Measurements from ENCODE around the gene FRY.

Gene FRY

DNA sequence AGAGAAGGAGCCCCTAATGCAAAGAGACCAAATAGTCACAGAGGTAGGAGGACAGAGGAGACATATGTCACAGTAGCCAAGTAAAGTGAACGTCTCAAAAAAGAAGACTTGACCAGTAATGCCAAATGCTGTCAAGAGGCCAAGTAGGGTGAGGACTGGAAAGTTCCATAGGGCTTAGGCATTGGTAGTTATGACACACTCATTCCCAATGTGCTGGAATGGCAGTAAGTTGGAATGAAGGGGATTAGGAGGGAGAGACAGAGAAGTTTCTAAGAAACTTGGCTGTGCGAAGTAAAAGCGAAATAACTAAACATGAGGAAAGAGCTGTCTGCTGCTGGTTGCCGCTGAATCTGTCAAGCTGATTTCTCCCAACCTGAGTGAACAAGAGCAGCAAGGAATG is 14.9 kb upstream of the FRY start:
- TF ChIP-seq, protein P1, sequence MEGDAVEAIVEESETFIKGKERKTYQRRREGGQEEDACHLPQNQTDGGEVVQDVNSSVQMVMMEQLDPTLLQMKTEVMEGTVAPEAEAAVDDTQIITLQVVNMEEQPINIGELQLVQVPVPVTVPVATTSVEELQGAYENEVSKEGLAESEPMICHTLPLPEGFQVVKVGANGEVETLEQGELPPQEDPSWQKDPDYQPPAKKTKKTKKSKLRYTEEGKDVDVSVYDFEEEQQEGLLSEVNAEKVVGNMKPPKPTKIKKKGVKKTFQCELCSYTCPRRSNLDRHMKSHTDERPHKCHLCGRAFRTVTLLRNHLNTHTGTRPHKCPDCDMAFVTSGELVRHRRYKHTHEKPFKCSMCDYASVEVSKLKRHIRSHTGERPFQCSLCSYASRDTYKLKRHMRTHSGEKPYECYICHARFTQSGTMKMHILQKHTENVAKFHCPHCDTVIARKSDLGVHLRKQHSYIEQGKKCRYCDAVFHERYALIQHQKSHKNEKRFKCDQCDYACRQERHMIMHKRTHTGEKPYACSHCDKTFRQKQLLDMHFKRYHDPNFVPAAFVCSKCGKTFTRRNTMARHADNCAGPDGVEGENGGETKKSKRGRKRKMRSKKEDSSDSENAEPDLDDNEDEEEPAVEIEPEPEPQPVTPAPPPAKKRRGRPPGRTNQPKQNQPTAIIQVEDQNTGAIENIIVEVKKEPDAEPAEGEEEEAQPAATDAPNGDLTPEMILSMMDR (IDR thresholded peaks at IDR 0.05; ENCODE audit: control insufficient read depth, extremely low read depth, insufficient read depth) = no peak
- DNase-seq (ENCODE audit: low read depth) = no peak
- H3K4me3 ChIP-seq (ENCODE audit: low read depth, low read length) = no peak overlapping the region

DNA sequence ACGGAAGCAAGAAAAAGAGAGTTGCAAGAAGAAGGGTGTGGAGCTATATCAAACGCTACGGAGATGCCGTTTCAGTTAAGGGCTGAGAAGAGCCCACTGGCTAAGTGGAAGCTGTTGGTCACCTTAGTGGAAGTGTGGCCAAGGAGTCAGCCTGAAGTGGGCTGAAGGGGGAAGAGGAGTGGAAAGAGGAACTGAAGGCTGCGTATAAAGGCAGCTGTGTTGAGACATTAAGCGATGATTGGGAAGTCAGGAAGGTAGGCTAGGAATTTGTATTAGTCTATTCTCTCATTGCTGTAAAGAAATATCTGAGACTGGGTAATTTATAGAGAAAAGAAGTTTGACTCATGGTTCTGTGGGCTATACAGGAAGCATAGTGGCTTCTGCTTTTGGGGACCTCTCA is 14.1 kb upstream of the FRY start:
- DNase-seq (ENCODE audit: low read depth) = no peak

DNA sequence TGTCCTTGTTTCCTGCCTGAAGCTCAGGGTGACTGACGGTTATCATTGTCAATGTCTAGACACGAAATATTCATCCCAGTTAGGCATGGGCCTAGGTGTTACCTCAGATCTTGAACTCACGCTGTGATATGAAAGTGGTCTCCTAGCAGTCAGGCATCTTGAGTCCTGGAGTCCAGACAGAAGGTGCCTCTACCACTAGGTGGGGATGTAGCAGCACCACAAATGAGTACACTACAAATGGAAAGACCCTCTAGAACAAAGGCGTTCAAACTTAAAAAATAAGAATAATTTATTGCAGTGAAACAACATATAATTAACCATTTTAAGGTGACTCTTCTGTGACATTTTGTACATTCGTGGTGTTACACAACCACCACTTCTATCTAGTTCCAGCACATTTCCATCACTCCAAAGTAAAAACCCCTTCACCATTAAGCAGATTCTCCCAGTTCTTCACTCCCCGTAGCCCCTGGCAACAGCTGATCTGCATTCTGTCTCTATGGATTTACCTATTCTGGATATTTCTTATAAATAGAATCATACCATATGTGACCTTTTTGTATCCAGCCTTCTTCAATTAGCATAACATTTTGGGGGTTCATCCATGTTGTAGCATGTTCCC is 11.9 kb upstream of the FRY start:
- TF ChIP-seq, protein P1 (IDR thresholded peaks at IDR 0.05; ENCODE audit: control insufficient read depth, extremely low read depth, insufficient read depth) = peak; percentile 70
- DNase-seq (ENCODE audit: low read depth) = no peak
- H3K4me3 ChIP-seq (ENCODE audit: low read depth, low read length) = no peak overlapping the region

More for the DNA sequence above, 14.1 kb upstream of the FRY start:
- no peak overlapping the region for H3K4me3 ChIP-seq (ENCODE audit: low read depth, low read length)
- TF ChIP-seq, protein P1 (IDR thresholded peaks at IDR 0.05; ENCODE audit: control insufficient read depth, extremely low read depth, insufficient read depth) = no peak

DNA sequence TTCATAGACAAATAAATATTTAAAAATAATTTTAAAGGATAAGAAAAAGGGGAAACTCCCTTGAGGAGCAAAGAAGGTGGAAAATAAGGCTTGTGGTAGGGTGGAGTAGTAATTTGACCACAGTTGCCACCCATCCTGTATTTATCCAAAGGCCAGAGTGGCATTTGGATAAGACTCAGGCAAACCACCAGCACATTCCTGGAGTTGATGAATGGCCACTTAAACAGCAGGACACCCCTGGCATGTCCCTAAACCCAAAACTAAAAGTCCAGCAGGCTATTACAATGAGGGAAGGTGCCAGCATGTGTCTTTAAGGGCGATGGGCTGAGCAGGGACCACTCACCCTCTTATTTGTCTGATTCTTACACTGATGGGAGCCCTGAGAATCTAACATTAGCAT is 9.8 kb upstream of the FRY start:
- TF ChIP-seq, protein P1 (IDR thresholded peaks at IDR 0.05; ENCODE audit: control insufficient read depth, extremely low read depth, insufficient read depth) = no peak
- no peak for DNase-seq (ENCODE audit: low read depth)

DNA sequence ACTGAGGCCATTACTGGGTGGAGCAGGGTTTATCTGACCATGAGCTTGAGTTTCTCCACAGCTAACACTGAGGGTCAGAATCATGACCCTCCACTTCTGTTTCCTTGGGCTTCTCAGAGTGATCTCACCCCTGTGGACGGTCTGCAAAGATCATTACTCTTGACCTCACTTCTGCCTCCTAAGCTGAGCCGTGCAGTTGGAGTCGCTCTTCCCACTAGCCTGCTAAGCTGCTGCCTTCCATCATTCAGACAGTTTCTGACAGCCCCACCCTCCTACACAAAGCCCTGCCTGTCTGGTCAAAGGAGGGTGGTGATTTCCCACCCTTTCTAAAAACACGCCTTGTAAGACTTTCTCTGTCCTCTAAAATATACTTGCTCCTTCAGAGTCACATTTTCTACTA is 9.3 kb upstream of the FRY start:
- no peak for DNase-seq (ENCODE audit: low read depth)
- H3K4me3 ChIP-seq (ENCODE audit: low read depth, low read length) = no peak overlapping the region
- TF ChIP-seq, protein P1 (IDR thresholded peaks at IDR 0.05; ENCODE audit: control insufficient read depth, extremely low read depth, insufficient read depth) = no peak

More for the DNA sequence above, 9.8 kb upstream of the FRY start:
- no peak overlapping the region for H3K4me3 ChIP-seq (ENCODE audit: low read depth, low read length)

DNA sequence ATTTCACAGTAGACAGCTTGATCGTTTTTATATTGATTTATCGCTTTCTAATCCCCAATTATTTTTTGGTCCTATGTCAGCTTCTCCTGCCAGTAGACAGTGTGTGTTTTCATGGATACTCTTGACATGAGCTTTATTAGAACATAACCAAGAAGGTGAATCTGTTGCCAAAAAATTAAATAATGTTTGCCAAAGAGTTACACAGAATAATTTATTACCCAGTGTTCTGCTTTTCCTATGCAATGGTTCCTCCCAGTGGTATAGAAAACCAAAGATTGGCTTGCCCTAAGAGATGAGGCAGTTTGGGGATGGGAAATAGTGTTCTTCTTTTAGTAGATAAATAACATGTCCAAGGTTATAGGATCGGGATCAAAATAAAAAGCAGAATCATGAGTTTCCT is 8.5 kb upstream of the FRY start:
- TF ChIP-seq, protein P1 (IDR thresholded peaks at IDR 0.05; ENCODE audit: control insufficient read depth, extremely low read depth, insufficient read depth) = peak; percentile 49
- peak; percentile 59 for DNase-seq (ENCODE audit: low read depth)

DNA sequence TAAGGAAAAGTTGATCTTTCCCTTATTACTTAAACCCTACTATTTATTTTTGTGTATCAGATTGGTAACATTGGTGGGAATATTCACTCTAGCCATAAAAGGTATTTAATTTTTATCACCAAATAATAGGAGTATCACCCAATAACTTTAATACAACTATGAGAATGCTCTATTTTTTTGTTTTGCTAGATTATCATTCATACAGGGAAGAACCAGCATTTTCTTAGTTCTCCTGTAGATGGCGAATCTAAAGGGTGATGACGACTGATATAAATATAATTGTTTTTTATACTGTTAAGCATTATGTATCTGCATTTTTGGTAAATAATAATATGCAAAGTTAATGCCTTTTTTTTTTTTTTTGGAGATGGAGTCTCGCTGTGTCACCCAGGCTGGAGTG is 7.9 kb upstream of the FRY start:
- no peak overlapping the region for H3K4me3 ChIP-seq (ENCODE audit: low read depth, low read length)
- no peak for DNase-seq (ENCODE audit: low read depth)
- TF ChIP-seq, protein P1 (IDR thresholded peaks at IDR 0.05; ENCODE audit: control insufficient read depth, extremely low read depth, insufficient read depth) = 0 out of 2 replicates have a peak, but pooled peaks have one; percentile 13

More for the DNA sequence above, 8.5 kb upstream of the FRY start:
- H3K4me3 ChIP-seq (ENCODE audit: low read depth, low read length) = no peak overlapping the region

Data from LNCaP clone FGC (cell line).